Measurements from ENCODE around the gene OR2A25. TPM values are rescaled to one million over a fixed set of nuclear protein-coding genes. Genes with fewer than 3 reads are reported as not detected.

Gene OR2A25
- total RNA-seq (2022; extraction: Qiagen RNA extraction), result not detected in 5 replicates

GRCh38 chr7:144069511-144069910, at the start of gene OR2A25:
Gene OR2A25 (plus strand): TSS chr7:144069811. CDS start chr7:144074220, 4,409 bp downstream.

GRCh38 chr7:144048648-144049047, 21.0 kb upstream of the OR2A25 start, which contains the start of gene OR2A5:
Gene OR2A5 (plus strand): TSS chr7:144048948. CDS start chr7:144050402, 1,454 bp downstream.

GRCh38 chr7:144085978-144086377, 16.4 kb downstream of the OR2A25 start, which contains the start of gene OR2A12:
Gene OR2A12 (plus strand): TSS chr7:144086278. CDS start chr7:144095108, 8,830 bp downstream.

GRCh38 chr7:144109283-144109682, 39.7 kb downstream of the OR2A25 start, which contains the start of gene OR2A2:
Gene OR2A2 (plus strand): TSS chr7:144109583. CDS start chr7:144109583, 0 bp downstream.

GRCh38 chr7:144122876-144123275, 53.3 kb downstream of the OR2A25 start, which contains the start of gene OR2A14:
Gene OR2A14 (plus strand): TSS chr7:144123176. CDS start chr7:144129113, 5,937 bp downstream.

Other genes starting within 250 kb of the OR2A25 start
- gene TCAF1, start 167.6 kb upstream of the OR2A25 start, total RNA-seq (2022; extraction: Qiagen RNA extraction), result 12.0 to 22.0 TPM (median 18.2 TPM) in 5 replicates
- not detected in 5 replicates for gene OR2F2, start 134.6 kb upstream of the OR2A25 start, total RNA-seq (2022; extraction: Qiagen RNA extraction)
- not detected in 5 replicates for gene OR2F1, start 115.0 kb upstream of the OR2A25 start, total RNA-seq (2022; extraction: Qiagen RNA extraction)
- gene OR6B1, start 69.5 kb upstream of the OR2A25 start, total RNA-seq (2022; extraction: Qiagen RNA extraction), result not detected in 5 replicates
- gene OR2A5, start 20.9 kb upstream of the OR2A25 start, total RNA-seq (2022; extraction: Qiagen RNA extraction), result not detected in 5 replicates
- not detected in 5 replicates for gene OR2A12, start 16.5 kb downstream of the OR2A25 start, total RNA-seq (2022; extraction: Qiagen RNA extraction)
- gene OR2A2, start 39.8 kb downstream of the OR2A25 start, total RNA-seq (2022; extraction: Qiagen RNA extraction), result not detected in 5 replicates
- gene OR2A14, start 53.4 kb downstream of the OR2A25 start, total RNA-seq (2022; extraction: Qiagen RNA extraction), result not detected in 5 replicates
- gene CTAGE4, start 113.7 kb downstream of the OR2A25 start, total RNA-seq (2022; extraction: Qiagen RNA extraction), result 0.03 TPM in 1 of 5 replicates, not detected in the others
- 0.37 to 0.68 TPM (median 0.39 TPM) in 5 replicates for gene ARHGEF35, start 126.0 kb downstream of the OR2A25 start, total RNA-seq (2022; extraction: Qiagen RNA extraction)
- gene OR2A42, start 169.8 kb downstream of the OR2A25 start, total RNA-seq (2022; extraction: Qiagen RNA extraction), result not detected in 5 replicates
- gene OR2A7, start 195.0 kb downstream of the OR2A25 start, total RNA-seq (2022; extraction: Qiagen RNA extraction), result not detected in 5 replicates
- not detected in 5 replicates for gene CTAGE8, start 199.5 kb downstream of the OR2A25 start, total RNA-seq (2022; extraction: Qiagen RNA extraction)
- gene OR2A1, start 242.6 kb downstream of the OR2A25 start, total RNA-seq (2022; extraction: Qiagen RNA extraction), result not detected in 5 replicates

Data from A549 treated with Hydrocortisone at 1 μM for 4 hours (cell line).